NCI-H2196 (cell line): ENCODE measurements around the gene NFIB.

Experiments used
- DNase-seq: peaks from one replicate; lab custom pipeline; 2025; ENCODE audit not compliant: unreplicated experiment; lab: John Stamatoyannopoulos, UW

NFIB gene

GRCh38 chr9:14192556-14192955, 121.4 kb downstream of the NFIB start:
- no peak for DNase-seq

- no peak for DNase-seq
These were observed 122.4 kb downstream of the NFIB start for GRCh38 chr9:14191512-14191911.

- DNase-seq: no peak
These were observed 123.7 kb downstream of the NFIB start for GRCh38 chr9:14190240-14190639.

GRCh38 chr9:14189578-14189977, 124.4 kb downstream of the NFIB start:
- DNase-seq: no peak

GRCh38 chr9:14189146-14189545, 124.8 kb downstream of the NFIB start:
- DNase-seq: no peak

GRCh38 chr9:14188538-14188937, 125.4 kb downstream of the NFIB start:
- DNase-seq: no peak

- no peak for DNase-seq
These were observed 125.9 kb downstream of the NFIB start for GRCh38 chr9:14188011-14188410.

GRCh38 chr9:14186096-14186495, 127.8 kb downstream of the NFIB start:
- no peak for DNase-seq

- DNase-seq: no peak
These were observed 128.9 kb downstream of the NFIB start for GRCh38 chr9:14185016-14185415.

- DNase-seq: no peak
These were observed 130.9 kb downstream of the NFIB start for GRCh38 chr9:14183001-14183400.

- DNase-seq: no peak
These were observed 132.9 kb downstream of the NFIB start for GRCh38 chr9:14180960-14181537.

- DNase-seq: peak; percentile 55
These were observed 133.6 kb downstream of the NFIB start for GRCh38 chr9:14180093-14180959.

GRCh38 chr9:14179449-14179848, 134.5 kb downstream of the NFIB start:
- DNase-seq: peak; percentile 89

- no peak for DNase-seq
These were observed 138.2 kb downstream of the NFIB start for GRCh38 chr9:14175778-14176177.

GRCh38 chr9:14173713-14174112, 140.2 kb downstream of the NFIB start:
- peak; percentile 25 for DNase-seq

- no peak for DNase-seq
These were observed 142.9 kb downstream of the NFIB start for GRCh38 chr9:14170973-14171596.

- DNase-seq: no peak
These were observed 143.5 kb downstream of the NFIB start for GRCh38 chr9:14170392-14170931.

- DNase-seq: no peak
These were observed 145.6 kb downstream of the NFIB start for GRCh38 chr9:14168381-14168780.

- peak; percentile 54 for DNase-seq
These were observed 148.4 kb downstream of the NFIB start for GRCh38 chr9:14165376-14166035.

GRCh38 chr9:14164908-14165307, 149.0 kb downstream of the NFIB start:
- DNase-seq: no peak
